Measurements from ENCODE around the gene FAM227B.

The FAM227B gene

GRCh38 chr15:49306551-49306950, 314.1 kb downstream of the FAM227B start:
- no peaks in the 10 kb centered on the region for H3K36me3 ChIP-seq (ENCODE audit: insufficient read depth)
- no peaks in the 10 kb centered on the region for H3K27me3 ChIP-seq (ENCODE audit: insufficient read depth, low read depth)
- no peak overlapping the region for H3K27ac ChIP-seq
- H2AFZ ChIP-seq (ENCODE audit: low read depth), result no peak overlapping the region
- no peaks in the 10 kb centered on the region for H3K4me1 ChIP-seq (ENCODE audit: low read depth, poor library complexity, severe bottlenecking)
- TF ChIP-seq CTCF (conservative IDR thresholded peaks at IDR 0.05; ENCODE audit: low read depth, low read length), result no peak
- no peaks in the 10 kb centered on the region for H3K79me2 ChIP-seq (ENCODE audit: insufficient read depth, low read depth)
- H3K9ac ChIP-seq, result no peak overlapping the region
- H3K4me3 ChIP-seq (IDR thresholded peaks at IDR 0.05; ENCODE audit: insufficient read depth, low read depth, low read length), result no peak overlapping the region
- H3K4me2 ChIP-seq, result no peak overlapping the region
- H4K20me1 ChIP-seq (ENCODE audit: insufficient read depth), result no peaks in the 10 kb centered on the region

GRCh38 chr15:49303003-49303402, 317.6 kb downstream of the FAM227B start:
- Histone ChIP-seq H3K9ac (no peak overlapping the region), H3K27ac (no peak overlapping the region), H3K36me3 (ENCODE audit: insufficient read depth) (no peaks in the 10 kb centered on the region), H3K4me3 (IDR thresholded peaks at IDR 0.05; ENCODE audit: insufficient read depth, low read depth, low read length) (no peak overlapping the region), H3K27me3 (ENCODE audit: insufficient read depth, low read depth) (no peaks in the 10 kb centered on the region), H4K20me1 (ENCODE audit: insufficient read depth) (no peaks in the 10 kb centered on the region), H3K4me2 (no peak overlapping the region), H3K79me2 (ENCODE audit: insufficient read depth, low read depth) (no peaks in the 10 kb centered on the region), H3K4me1 (ENCODE audit: low read depth, poor library complexity, severe bottlenecking) (no peaks in the 10 kb centered on the region), H2AFZ (ENCODE audit: low read depth) (no peak overlapping the region)
- no peak for TF ChIP-seq CTCF (conservative IDR thresholded peaks at IDR 0.05; ENCODE audit: low read depth, low read length)

- no peaks in the 10 kb centered on the region for H3K79me2 ChIP-seq (ENCODE audit: insufficient read depth, low read depth)
Measured at GRCh38 chr15:49301562-49301961, 319.1 kb downstream of the FAM227B start.

GRCh38 chr15:49300856-49301255, 319.8 kb downstream of the FAM227B start:
- H3K79me2 ChIP-seq (ENCODE audit: insufficient read depth, low read depth), result no peaks in the 10 kb centered on the region
- H2AFZ ChIP-seq (ENCODE audit: low read depth), result no peak overlapping the region
- no peaks in the 10 kb centered on the region for H3K4me1 ChIP-seq (ENCODE audit: low read depth, poor library complexity, severe bottlenecking)
- no peak overlapping the region for H3K27ac ChIP-seq
- no peak for TF ChIP-seq CTCF (conservative IDR thresholded peaks at IDR 0.05; ENCODE audit: low read depth, low read length)
- H4K20me1 ChIP-seq (ENCODE audit: insufficient read depth), result no peaks in the 10 kb centered on the region
- no peak overlapping the region for H3K4me2 ChIP-seq
- no peak overlapping the region for H3K9ac ChIP-seq
- no peaks in the 10 kb centered on the region for H3K36me3 ChIP-seq (ENCODE audit: insufficient read depth)
- H3K27me3 ChIP-seq (ENCODE audit: insufficient read depth, low read depth), result no peaks in the 10 kb centered on the region
- H3K4me3 ChIP-seq (IDR thresholded peaks at IDR 0.05; ENCODE audit: insufficient read depth, low read depth, low read length), result no peak overlapping the region

More at GRCh38 chr15:49301562-49301961, 319.1 kb downstream of the FAM227B start:
- Histone ChIP-seq H3K36me3 (ENCODE audit: insufficient read depth) (no peaks in the 10 kb centered on the region), H3K4me1 (ENCODE audit: low read depth, poor library complexity, severe bottlenecking) (no peaks in the 10 kb centered on the region), H3K27ac (no peak overlapping the region), H3K4me2 (no peak overlapping the region), H3K4me3 (IDR thresholded peaks at IDR 0.05; ENCODE audit: insufficient read depth, low read depth, low read length) (no peak overlapping the region), H3K27me3 (ENCODE audit: insufficient read depth, low read depth) (no peaks in the 10 kb centered on the region), H3K9ac (no peak overlapping the region), H2AFZ (ENCODE audit: low read depth) (no peak overlapping the region), H4K20me1 (ENCODE audit: insufficient read depth) (no peaks in the 10 kb centered on the region)
- TF ChIP-seq CTCF (conservative IDR thresholded peaks at IDR 0.05; ENCODE audit: low read depth, low read length), result no peak

Measured in KMS-11 (cell line).